H1 (cell line): ENCODE data around the gene ALDOA. TPM values are rescaled to one million over a fixed set of nuclear protein-coding genes. Genes with fewer than 3 reads are reported as not detected.

Source experiments
- CTCF ChIA-PET: fragments of 300-600 bp; sonication (Branson Sonifier 250); formaldehyde crosslinking; loops from one replicate; lab custom pipeline; 2021; ENCODE audit not compliant: partially characterized antibody; lab: Charles Lee
- POLR2A ChIA-PET: fragments of 300-600 bp; sonication (Branson Sonifier 250); formaldehyde crosslinking; loops from one replicate; lab custom pipeline; 2021; ENCODE audit warnings: inconsistent platforms; ENCODE audit not compliant: partially characterized antibody; lab: Charles Lee
- DNase-seq, 2 experiments: peaks; one replicate each; pipeline versions ENCODE4 v3.0.0 to v3.0.0-alpha.2; 2010 to 2022; ENCODE audit warnings: low spot score in 2 of 2, low read depth in 1 of 2, mixed read lengths in 1 of 2
- FAIRE-seq: peaks from 2 replicates; lab custom pipeline; 2011; peaks lifted over from hg19 to GRCh38; lab: Jason Lieb, UNC
- H2AFZ ChIP-seq: 2 replicates; pipeline ENCODE4 v1.8.1; 2012; ENCODE audit warnings: low read length, inconsistent platforms
- H2AK5ac ChIP-seq: 2 replicates; pipeline ENCODE4 v1.6.1; 2013; ENCODE audit warnings: low read depth, low read length
- H2BK120ac ChIP-seq: replicated peaks from 2 replicates; pipeline ENCODE3; 2013; ENCODE audit warnings: low read depth, low read length, inconsistent platforms
- H2BK12ac ChIP-seq: 2 replicates; pipeline ENCODE4 v1.6.1; 2013; ENCODE audit warnings: low read depth, low read length
- H2BK15ac ChIP-seq: 2 replicates; pipeline ENCODE4 v1.6.1; 2013; ENCODE audit warnings: low read length
- H2BK20ac ChIP-seq: 2 replicates; pipeline ENCODE4 v1.6.1; 2013; ENCODE audit warnings: low read length
- H2BK5ac ChIP-seq: 2 replicates; pipeline ENCODE4 v1.6.1; 2013; ENCODE audit warnings: low read depth, low read length
- H3K14ac ChIP-seq: 2 replicates; pipeline ENCODE4 v1.6.1; 2013; ENCODE audit warnings: inconsistent platforms; ENCODE audit not compliant: insufficient read length
- H3K18ac ChIP-seq: 2 replicates; pipeline ENCODE4 v1.6.1; 2013; ENCODE audit warnings: low read length; ENCODE audit errors: extremely low read depth
- H3K23ac ChIP-seq: 2 replicates; pipeline ENCODE4 v1.6.1; 2013; ENCODE audit warnings: inconsistent platforms; ENCODE audit not compliant: insufficient read length
- H3K23me2 ChIP-seq: 2 replicates; pipeline ENCODE4 v1.6.1; 2013; ENCODE audit warnings: low read depth, low read length
- H3K27ac ChIP-seq: 2 replicates; pipeline ENCODE4 v1.6.1; 2011; ENCODE audit warnings: low read depth, low read length, inconsistent platforms
- H3K27me3 ChIP-seq, 4 experiments: replicated peaks in 1 of 4; 1 replicate in 1 of 4; 2 replicates in 3 of 4; pipeline versions ENCODE4 v1.6.1 to v1.8.1; 2011 to 2013; ENCODE audit warnings: low read length in 3 of 4, mild to moderate bottlenecking in 3 of 4, inconsistent platforms in 2 of 4, mixed read lengths in 2 of 4, moderate library complexity in 1 of 4; ENCODE audit not compliant: control insufficient read depth in 3 of 4, insufficient read depth in 3 of 4; ENCODE audit errors: extremely low read depth in 1 of 4
- H3K36me3 ChIP-seq, 4 experiments: 2 replicates each; pipeline versions ENCODE4 v1.6.1 to v1.8.1; 2011 to 2013; ENCODE audit warnings: mild to moderate bottlenecking in 4 of 4, low read length in 3 of 4, moderate library complexity in 2 of 4, control low read depth in 1 of 4, inconsistent platforms in 1 of 4; ENCODE audit not compliant: insufficient read depth in 4 of 4, control insufficient read depth in 2 of 4
- H3K4ac ChIP-seq: replicated peaks from 2 replicates; pipeline ENCODE3; 2013; ENCODE audit warnings: low read length, low read depth, mixed read lengths, inconsistent platforms; ENCODE audit not compliant: insufficient read length
- H3K4me1 ChIP-seq, 4 experiments: replicated peaks in 1 of 4; 1 replicate in 1 of 4; 2 replicates in 3 of 4; pipeline versions ENCODE4 v1.6.1 to v1.8.1; 2011 to 2013; ENCODE audit warnings: low read length in 3 of 4, inconsistent platforms in 2 of 4, mixed read lengths in 1 of 4; ENCODE audit not compliant: insufficient read depth in 4 of 4, control insufficient read depth in 3 of 4
- H3K4me2 ChIP-seq, 2 experiments: 2 replicates each; pipeline versions ENCODE4 v1.6.1 to v1.8.1; 2011 to 2013; ENCODE audit warnings: low read depth in 2 of 2, low read length in 2 of 2, control low read depth in 1 of 2, inconsistent platforms in 1 of 2, mild to moderate bottlenecking in 1 of 2; ENCODE audit not compliant: insufficient read depth in 1 of 2
- H3K4me3 ChIP-seq, 4 experiments: fragments of 200-600, 300-600 bp in 1 of 4; sonication (generic), shearing (Covaris generic), sonication (Bioruptor Twin) in 1 of 4; 2 replicates each; pipeline versions ENCODE4 v1.5.1 to v1.8.1; 2011 to 2016; ENCODE audit warnings: low read length in 4 of 4, low read depth in 3 of 4, control low read depth in 2 of 4, inconsistent platforms in 2 of 4, mild to moderate bottlenecking in 2 of 4, mixed read lengths in 1 of 4, moderate library complexity in 1 of 4; ENCODE audit not compliant: insufficient read depth in 2 of 4; ENCODE audit errors: extremely low read depth in 1 of 4
- H3K56ac ChIP-seq: replicated peaks from 2 replicates; pipeline ENCODE3; 2013; ENCODE audit warnings: low read depth, mild to moderate bottlenecking, mixed read lengths, low read length, inconsistent platforms; ENCODE audit not compliant: insufficient read length
- H3K79me1 ChIP-seq: 2 replicates; pipeline ENCODE4 v1.6.1; 2013; ENCODE audit warnings: low read depth, low read length, control low read depth
- H3K79me2 ChIP-seq, 2 experiments: 2 replicates each; pipeline versions ENCODE4 v1.6.1 to v1.8.1; 2012 to 2013; ENCODE audit warnings: low read length in 2 of 2, mild to moderate bottlenecking in 2 of 2, inconsistent platforms in 1 of 2; ENCODE audit not compliant: insufficient read depth in 2 of 2, control insufficient read depth in 1 of 2
- H3K9ac ChIP-seq, 4 experiments: replicated peaks in 1 of 4; 1 replicate in 1 of 4; 2 replicates in 3 of 4; pipeline versions ENCODE4 v1.6.1 to v1.8.1; 2011 to 2013; ENCODE audit warnings: low read depth in 3 of 4, low read length in 3 of 4, control low read depth in 2 of 4, mild to moderate bottlenecking in 2 of 4, moderate library complexity in 2 of 4, inconsistent platforms in 1 of 4; ENCODE audit errors: extremely low read depth in 1 of 4
- H3K9me3 ChIP-seq, 2 experiments: 2 replicates each; pipeline versions ENCODE4 v1.6.1 to v1.8.1; 2012 to 2013; ENCODE audit warnings: mild to moderate bottlenecking in 2 of 2, moderate library complexity in 2 of 2, control low read depth in 1 of 2, inconsistent platforms in 1 of 2, low read depth in 1 of 2, low read length in 1 of 2, mixed read lengths in 1 of 2; ENCODE audit not compliant: insufficient read depth in 2 of 2
- H4K20me1 ChIP-seq, 2 experiments: replicated peaks in 1 of 2; 2 replicates each; pipeline versions ENCODE3 to v1.8.1; 2011 to 2013; ENCODE audit warnings: inconsistent platforms in 2 of 2, low read length in 2 of 2, mild to moderate bottlenecking in 1 of 2; ENCODE audit not compliant: insufficient read depth in 2 of 2, control insufficient read depth in 1 of 2
- H4K5ac ChIP-seq: 2 replicates; pipeline ENCODE4 v1.6.1; 2013; ENCODE audit warnings: low read length, low read depth, mixed read lengths, inconsistent platforms; ENCODE audit not compliant: insufficient read length
- H4K8ac ChIP-seq: 2 replicates; pipeline ENCODE4 v1.8.0; 2013; ENCODE audit warnings: mild to moderate bottlenecking, moderate library complexity, low read length, inconsistent platforms; ENCODE audit not compliant: insufficient read depth; ENCODE audit errors: extremely low read depth
- H4K91ac ChIP-seq: replicated peaks from 2 replicates; pipeline ENCODE3; 2013; ENCODE audit warnings: low read length, mixed read lengths, inconsistent platforms; ENCODE audit not compliant: insufficient read length
- BRCA1 ChIP-seq: IDR thresholded peaks from 2 replicates; pipeline ENCODE4 v1.6.1; 2012; ENCODE audit warnings: low read depth, low read length, improper control_type of control experiment
- CHD1 ChIP-seq: IDR thresholded peaks from 2 replicates; pipeline ENCODE4 v1.6.1; 2012; ENCODE audit warnings: low read depth, low read length, improper control_type of control experiment
- EP300 ChIP-seq, 2 experiments: IDR thresholded peaks; 1 replicate in 1 of 2; 2 replicates in 1 of 2; pipeline ENCODE4 v1.6.1; 2011 to 2012; ENCODE audit warnings: low read depth in 2 of 2, low read length in 2 of 2, mild to moderate bottlenecking in 2 of 2, borderline replicate concordance in 1 of 2, inconsistent platforms in 1 of 2, moderate library complexity in 1 of 2
- EZH2 ChIP-seq: fragments of 200-600 bp; sonication (generic); IDR thresholded peaks from 2 replicates; pipeline ENCODE4 v1.7.1; 2012; ENCODE audit warnings: low read depth, mild to moderate bottlenecking, moderate library complexity, low read length, inconsistent platforms; ENCODE audit not compliant: severe bottlenecking
- POLR2A ChIP-seq, 2 experiments: IDR thresholded peaks; 1 replicate in 1 of 2; 2 replicates in 1 of 2; pipeline ENCODE4 v1.6.1; 2011; ENCODE audit warnings: low read depth in 2 of 2, low read length in 2 of 2, mild to moderate bottlenecking in 2 of 2; ENCODE audit errors: control extremely low read depth in 1 of 2
- RFX5 ChIP-seq: IDR thresholded peaks from 2 replicates; pipeline ENCODE4 v1.6.1; 2011; ENCODE audit warnings: low read depth, low read length, improper control_type of control experiment, borderline replicate concordance
- RNF2 ChIP-seq: fragments of 200-900, 300-1000 bp; sonication (generic); IDR thresholded peaks from 2 replicates; pipeline ENCODE4 v1.7.1; 2016; ENCODE audit warnings: borderline replicate concordance, low read depth, mild to moderate bottlenecking, antibody characterized with exemption, low read length; ENCODE audit not compliant: poor library complexity, severe bottlenecking; ENCODE audit errors: missing control alignments
- SIRT6 ChIP-seq: IDR thresholded peaks from one replicate; pipeline ENCODE4 v1.7.1; 2012; ENCODE audit warnings: low read length, inconsistent platforms
- TAF1 ChIP-seq: IDR thresholded peaks from 2 replicates; pipeline ENCODE4 v1.6.1; 2011; ENCODE audit warnings: mild to moderate bottlenecking, low read depth, low read length
- TBP ChIP-seq: IDR thresholded peaks from 2 replicates; pipeline ENCODE4 v1.6.1; 2011; ENCODE audit warnings: low read depth, low read length, improper control_type of control experiment
- WGBS, 2 experiments: shearing (Covaris generic) in 1 of 2; methylation state at CpG; one replicate each; pipeline versions ENCODE4 v1.1.6 to v1.1.7; 2013 to 2015; ENCODE audit warnings: low lambda C conversion rate in 2 of 2, mixed read lengths in 2 of 2, inconsistent platforms in 1 of 2, low coverage in 1 of 2, missing lambda C conversion rate in 1 of 2; ENCODE audit not compliant: insufficient replicate concordance in 2 of 2, insufficient coverage in 1 of 2, insufficient read length in 1 of 2; ENCODE audit errors: extremely low coverage in 1 of 2, missing lambda C conversion rate in 1 of 2; 5-methylcytosine and 5-hydroxymethylcytosine counted together
- polyA plus RNA-seq, 7 experiments: library from polyadenylated mRNA; depleted of rRNA in 3 of 7; stranded (reverse) in 5 of 7; unstranded in 2 of 7; fragments of >200 nt in 5 of 7; fragments of 200-250 nt in 2 of 7; gene quantifications; 1 replicate in 5 of 7; 2 replicates in 1 of 7; 4 replicates in 1 of 7; pipeline versions ENCODE4 v1.2.1 to v1.2.3, GENCODE V29; 2011 to 2013; ENCODE audit warnings: missing spikeins in 2 of 7, mixed read lengths in 2 of 7
- total RNA-seq: library from RNA; stranded (reverse); fragmentation: NEBNext Ultra II Directional; extraction: Animal tissue kit (Norgen Biotek cat#: 25700); gene quantifications from 2 replicates; pipeline ENCODE4 v1.2.1, GENCODE V29; 2021

The ALDOA gene
- total and polyA plus RNA-seq, 2 of the 8 experiments (the other 6 are each of a cell fraction or from before 2014, with no cell fraction given) = 1,072 to 1,083 TPM

DNA sequence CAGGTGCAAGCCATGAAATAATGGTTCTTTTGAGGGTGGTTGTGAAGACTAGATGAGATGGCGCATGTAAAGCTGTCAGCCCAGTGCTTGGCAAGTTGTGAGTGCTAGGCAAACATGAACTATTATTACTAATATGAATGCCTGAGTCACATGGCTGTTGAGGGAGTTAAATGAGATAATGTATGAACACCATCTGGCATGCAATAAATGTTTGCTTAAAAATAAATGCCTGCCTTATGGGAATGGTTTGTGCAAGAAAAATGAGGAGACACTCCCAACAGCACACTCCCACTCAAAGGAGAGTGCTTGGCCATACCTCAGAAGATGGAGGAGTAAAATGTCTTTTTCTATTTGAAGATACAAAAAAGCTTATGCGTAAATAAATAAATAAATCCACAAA is 53.9 kb downstream of the ALDOA start:
- Histone ChIP-seq H4K91ac (no peak overlapping the region), H3K9ac (no peak overlapping the region), H3K18ac (no peak overlapping the region), H2BK120ac (no peak overlapping the region), H2AK5ac (no peak overlapping the region), H3K36me3 (peaks cover 0 to 4% (median 0%) of the 10 kb centered on the region in 4 experiments; a peak in 1 of 8 replicates), H3K14ac (no peak overlapping the region), H3K4ac (no peak overlapping the region), H3K79me2 (no peaks in the 10 kb centered on the region), H2BK5ac (no peak overlapping the region), H2BK20ac (no peak overlapping the region), H3K79me1 (no peaks in the 10 kb centered on the region), H4K5ac (no peak overlapping the region), H3K27me3 (peaks cover 0 to under 1% (median under 1%) of the 10 kb centered on the region in 4 experiments; a peak in 1 of 7 replicates), H3K4me3 (no peak overlapping the region), H3K4me1 (peaks cover 0 to 6% (median 2%) of the 10 kb centered on the region in 4 experiments; a peak in 4 of 7 replicates), H2AFZ (no peak overlapping the region), H3K27ac (no peak overlapping the region), H3K56ac (no peak overlapping the region), H4K8ac (no peak overlapping the region), H3K23me2 (peaks cover 8% of the 10 kb centered on the region; the same call in 1 of the 2 replicates), H2BK15ac (no peak overlapping the region), H3K4me2 (no peak overlapping the region), H3K9me3 (no peaks in the 10 kb centered on the region), H2BK12ac (no peak overlapping the region), H4K20me1 (no peaks in the 10 kb centered on the region), H3K23ac (no peak overlapping the region)
- TF ChIP-seq RNF2 (no peak), EZH2 (no peak), EP300 (IDR thresholded peaks at IDR 0.05; ENCODE audit: borderline replicate concordance in 1 of 2, low read depth in 2 of 2, low read length in 2 of 2) (no peak), TAF1 (no peak), TBP (no peak), RFX5 (no peak), SIRT6 (no peak), CHD1 (no peak), POLR2A (IDR thresholded peaks at IDR 0.05; ENCODE audit: control extremely low read depth in 1 of 2, low read depth in 2 of 2, low read length in 2 of 2) (no peak), BRCA1 (no peak)
- FAIRE-seq (no peak), DNase-seq (no peak)
- 88% methylated on average over 2 of the region's 2 CpGs; no CpG with 5 or more reads in 1 of the 2 experiments for WGBS, 2 experiments
- ChIA-PET POLR2A (interaction anchor here (1.5 kb wide), 1 partner anchor 23 kb away, joined by 6 read pairs; the partner anchor contains the start of gene YPEL3), CTCF (interaction anchor here (1.8 to 2.0 kb wide), 2 partner anchors 11 to 28 kb away, joined by 5 to 7 read pairs; partner anchors contain the start of gene TBX6)
